HEK293 (cell line): ENCODE measurements around the gene ZFPM1.
A peak's percentile ranks its signal among the peaks of the same experiment; 100 is the strongest.

Experiments used
- CTCF ChIA-PET: fragments of 350-600 bp; formaldehyde crosslinking; extraction: SDS; loops from one replicate; lab custom pipeline; 2021; ENCODE audit warnings: antibody characterized with exemption; lab: Yijun Ruan, JAX
- POLR2A ChIA-PET: fragments of 300-600 bp; formaldehyde crosslinking; extraction: SDS; loops from one replicate; lab custom pipeline; 2020; ENCODE audit warnings: antibody characterized with exemption, inconsistent platforms; lab: Yijun Ruan, JAX
- H3K27ac ChIP-seq: fragments of 200-500 bp; sonication (Bioruptor generic); 2 replicates; pipeline ENCODE4 v1.5.1; 2014; ENCODE audit warnings: low read depth, low read length, control low read depth, inconsistent platforms; ENCODE audit errors: extremely low read depth
- H3K36me3 ChIP-seq, 2 experiments: fragments of 200-500 bp in 1 of 2; sonication (Bioruptor generic) in 1 of 2; 1 replicate in 1 of 2; 2 replicates in 1 of 2; pipeline ENCODE4 v1.5.1; 2014 to 2017; ENCODE audit warnings: inconsistent platforms in 2 of 2, low read length in 2 of 2; ENCODE audit not compliant: control insufficient read depth in 2 of 2, insufficient read depth in 1 of 2
- H3K4me1 ChIP-seq: fragments of 200-500 bp; sonication (Bioruptor generic); 2 replicates; pipeline ENCODE4 v1.5.1; 2014; ENCODE audit warnings: mild to moderate bottlenecking, low read length, inconsistent platforms; ENCODE audit not compliant: control insufficient read depth, insufficient read depth
- H3K4me3 ChIP-seq: 2 replicates; pipeline ENCODE4 v1.5.1; 2011; ENCODE audit warnings: low read depth, mild to moderate bottlenecking, control low read depth, low read length, moderate library complexity
- H3K9me3 ChIP-seq: fragments of 200-500 bp; sonication (Bioruptor generic); 2 replicates; pipeline ENCODE4 v1.5.1; 2014; ENCODE audit warnings: low read depth, low read length, inconsistent platforms; ENCODE audit not compliant: control insufficient read depth, insufficient read depth
- BCL11A ChIP-seq: fragments of 450-650 bp; formaldehyde crosslinking; IDR thresholded peaks from 2 replicates; pipeline ENCODE4 v1.5.1; 2016; ENCODE audit warnings: low read depth, missing biosample characterization, missing genetic modification characterization
- BCL11B ChIP-seq: fragments of 450-650 bp; formaldehyde crosslinking; IDR thresholded peaks from 2 replicates; pipeline ENCODE4 v1.5.1; 2016; ENCODE audit warnings: low read depth, missing biosample characterization, missing genetic modification characterization
- CTCF ChIP-seq: fragments of 450-650 bp; formaldehyde crosslinking; IDR thresholded peaks from 2 replicates; pipeline ENCODE4 v1.5.1; 2016; ENCODE audit warnings: missing biosample characterization, missing genetic modification characterization
- HOXC10 ChIP-seq: sonication (generic); formaldehyde crosslinking; IDR thresholded peaks from 2 replicates; pipeline ENCODE4 v1.8.1; 2023; ENCODE audit warnings: mild to moderate bottlenecking, missing genetic modification reagents
- MZF1 ChIP-seq: fragments of 450-650 bp; formaldehyde crosslinking; IDR thresholded peaks from 2 replicates; pipeline ENCODE4 v1.5.1; 2017; ENCODE audit warnings: missing biosample characterization, missing genetic modification characterization, borderline replicate concordance
- PRDM6 ChIP-seq: fragments of 450-650 bp; formaldehyde crosslinking; IDR thresholded peaks from 2 replicates; pipeline ENCODE4 v1.5.1; 2017; ENCODE audit warnings: missing biosample characterization, missing genetic modification characterization
- SETDB1 ChIP-seq: IDR thresholded peaks from one replicate; pipeline ENCODE4 v1.6.1; 2017; ENCODE audit warnings: mild to moderate bottlenecking, low read length, moderate library complexity, mixed read lengths; ENCODE audit not compliant: insufficient read length
- ZBTB20 ChIP-seq: fragments of 450-650 bp; formaldehyde crosslinking; IDR thresholded peaks from 2 replicates; pipeline ENCODE4 v1.5.1; 2016; ENCODE audit warnings: missing biosample characterization, missing genetic modification characterization
- ZNF114 ChIP-seq: fragments of 450-650 bp; formaldehyde crosslinking; IDR thresholded peaks from 2 replicates; pipeline ENCODE4 v1.5.0; 2017; ENCODE audit warnings: missing biosample characterization, missing genetic modification characterization
- ZNF169 ChIP-seq: fragments of 450-650 bp; formaldehyde crosslinking; IDR thresholded peaks from 2 replicates; pipeline ENCODE4 v1.5.1; 2016; ENCODE audit warnings: missing biosample characterization, missing genetic modification characterization
- ZNF18 ChIP-seq: fragments of 450-650 bp; formaldehyde crosslinking; IDR thresholded peaks from 2 replicates; pipeline ENCODE4 v1.5.1; 2016; ENCODE audit warnings: missing biosample characterization, missing genetic modification characterization
- ZNF2 ChIP-seq: fragments of 450-650 bp; formaldehyde crosslinking; IDR thresholded peaks from 2 replicates; pipeline ENCODE4 v1.5.1; 2016; ENCODE audit warnings: missing biosample characterization, missing genetic modification characterization
- ZNF214 ChIP-seq: fragments of 450-650 bp; formaldehyde crosslinking; IDR thresholded peaks from 2 replicates; pipeline ENCODE4 v1.5.1; 2017; ENCODE audit warnings: missing biosample characterization, mild to moderate bottlenecking, missing genetic modification characterization, borderline replicate concordance
- ZNF48 ChIP-seq: fragments of 450-650 bp; formaldehyde crosslinking; IDR thresholded peaks from 2 replicates; pipeline ENCODE4 v1.5.1; 2016; ENCODE audit warnings: missing biosample characterization, missing genetic modification characterization
- ZNF660 ChIP-seq: fragments of 450-650 bp; IDR thresholded peaks from 2 replicates; pipeline ENCODE4 v1.5.1; 2018; ENCODE audit warnings: missing biosample characterization, mild to moderate bottlenecking, missing genetic modification characterization
- ZNF692 ChIP-seq: fragments of 450-650 bp; formaldehyde crosslinking; IDR thresholded peaks from 2 replicates; pipeline ENCODE4 v1.5.1; 2016; ENCODE audit warnings: missing biosample characterization, missing genetic modification characterization
- ZSCAN16 ChIP-seq: fragments of 450-650 bp; formaldehyde crosslinking; IDR thresholded peaks from 2 replicates; pipeline ENCODE4 v1.5.1; 2016; ENCODE audit warnings: missing biosample characterization, missing genetic modification characterization

The ZFPM1 gene

GRCh38 chr16:88558457-88559442 lies 105.7 kb downstream of the ZFPM1 start:
- no peak overlapping the region for H3K27ac ChIP-seq
- POLR2A ChIA-PET, result interaction anchor here (0.9 kb wide), 1 partner anchor 11 kb away, joined by 4 read pairs; the partner anchor contains the start of gene ZC3H18
- CTCF ChIA-PET, result interaction anchor here (0.6 to 1.3 kb wide), 5 partner anchors 11 to 74 kb away, joined by 3 to 6 read pairs (median 5); no protein-coding TSS in a partner anchor
- TF ChIP-seq CTCF (tag by site-specific recombination) (peak; percentile 31; the same call in 1 of the 2 replicates), ZBTB20 (tag by site-specific recombination) (no peak), BCL11B (tag by site-specific recombination) (no peak), ZNF214 (tag by site-specific recombination) (no peak), SETDB1 (no peak), ZNF660 (tag by site-specific recombination) (0 out of 2 replicates have a peak, but pooled peaks have one; percentile 43), ZSCAN16 (tag by site-specific recombination) (no peak), PRDM6 (tag by site-specific recombination) (no peak), ZNF2 (tag by site-specific recombination) (0 out of 2 replicates have a peak, but pooled peaks have one; percentile 60), ZNF48 (no peak), ZNF114 (no peak), MZF1 (tag by site-specific recombination) (no peak), HOXC10 (CRISPR knock-in tag) (no peak), ZNF692 (tag by site-specific recombination) (0 out of 2 replicates have a peak, but pooled peaks have one; percentile 22), ZNF18 (tag by site-specific recombination) (peak; percentile 44; the same call in 1 of the 2 replicates), BCL11A (no peak), ZNF169 (no peak)
- H3K4me1 ChIP-seq, result no peaks in the 10 kb centered on the region
- no peaks in the 10 kb centered on the region for H3K9me3 ChIP-seq
- H3K36me3 ChIP-seq, result no peaks in the 10 kb centered on the region
- H3K4me3 ChIP-seq, result no peak overlapping the region
